HepG2 (cell line): ENCODE results near the gene SBNO2. TPM values are rescaled to one million over a fixed set of nuclear protein-coding genes. Genes with fewer than 3 reads are reported as not detected.
A peak's percentile ranks its signal among the peaks of the same experiment; 100 is the strongest.

Experiments used
- FOXK1 ChIP-seq: sonication (generic); formaldehyde crosslinking; IDR thresholded peaks from 2 replicates; pipeline ENCODE4 v1.4.0; 2020; ENCODE audit warnings: low read depth, missing genetic modification reagents, borderline replicate concordance
- HNRNPL ChIP-seq: fragments of 200-400 bp; formaldehyde crosslinking; IDR thresholded peaks from 2 replicates; pipeline ENCODE4 v1.6.1; 2017; ENCODE audit warnings: mild to moderate bottlenecking, low read depth, low read length
- SAP130 ChIP-seq: IDR thresholded peaks from 2 replicates; pipeline ENCODE4 v1.6.1; 2016; ENCODE audit warnings: low read depth
- ZNF17 ChIP-seq: sonication (generic); formaldehyde crosslinking; IDR thresholded peaks from 2 replicates; pipeline ENCODE4 v1.5.0; 2020; ENCODE audit warnings: mild to moderate bottlenecking, missing genetic modification reagents
- ZNF687 ChIP-seq: sonication (generic); formaldehyde crosslinking; IDR thresholded peaks from 2 replicates; pipeline ENCODE4 v1.5.1; 2020; ENCODE audit warnings: mild to moderate bottlenecking, missing genetic modification reagents, moderate library complexity
- polyA plus RNA-seq, 8 experiments: library from polyadenylated mRNA; depleted of rRNA in 3 of 8; stranded (reverse) in 7 of 8; unstranded in 1 of 8; fragments of >200 nt; fragmentation: Illumina TruSeq in 4 of 8; extraction: Trizol in 4 of 8; gene quantifications; 2 replicates each; pipeline versions ENCODE4 v1.2.1 to v1.2.3, GENCODE V29; 2011 to 2016; ENCODE audit warnings: low read depth in 4 of 8, missing spikeins in 1 of 8, mixed read lengths in 1 of 8; ENCODE audit not compliant: insufficient read depth in 1 of 8
- total RNA-seq, 5 experiments: library from RNA; depleted of rRNA; stranded (reverse); fragments of >200 nt; fragmentation: Illumina TruSeq; extraction: Trizol; gene quantifications; 2 replicates each; pipeline ENCODE4 v1.2.3, GENCODE V29; 2016; ENCODE audit warnings: low read depth in 1 of 5
- TF ChIP-seq, protein P1 (sequence below): sonication (generic); formaldehyde crosslinking; IDR thresholded peaks from 2 replicates; pipeline ENCODE4 v1.4.0; 2020; ENCODE audit warnings: low read depth, missing genetic modification reagents

Gene SBNO2
- total and polyA plus RNA-seq, 2 of the 13 experiments (the other 11 are each of a cell fraction or from before 2014, with no cell fraction given) = 8.6 to 10.4 TPM

DNA sequence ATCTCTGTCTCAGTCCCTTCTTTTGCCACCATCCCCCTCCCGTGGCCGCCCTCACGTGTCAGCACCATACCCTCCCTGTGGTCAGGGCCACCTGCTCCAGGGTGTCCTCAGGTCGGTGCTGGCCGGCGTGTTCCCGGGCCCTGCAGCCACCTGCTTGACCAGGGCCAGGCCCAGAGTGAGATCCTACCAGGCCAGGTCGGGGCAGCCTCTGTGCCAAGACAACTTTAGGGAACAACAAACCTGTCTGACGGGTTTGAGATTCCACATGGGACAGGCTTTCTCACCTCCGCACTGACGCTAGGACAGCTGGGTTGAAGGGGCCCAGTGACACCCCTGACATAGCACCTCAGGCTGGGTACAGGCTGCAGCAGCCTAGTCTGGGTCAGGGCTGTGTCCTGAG, 7.5 kb upstream of the SBNO2 start (continued):
- TF ChIP-seq ZNF687 (CRISPR knock-in tag) (peak; percentile 46), ZNF17 (no peak), HNRNPL (0 out of 2 replicates have a peak, but pooled peaks have one; percentile 48), SAP130 (CRISPR knock-in tag) (no peak), FOXK1 (CRISPR knock-in tag) (no peak)
- TF ChIP-seq, protein P1, sequence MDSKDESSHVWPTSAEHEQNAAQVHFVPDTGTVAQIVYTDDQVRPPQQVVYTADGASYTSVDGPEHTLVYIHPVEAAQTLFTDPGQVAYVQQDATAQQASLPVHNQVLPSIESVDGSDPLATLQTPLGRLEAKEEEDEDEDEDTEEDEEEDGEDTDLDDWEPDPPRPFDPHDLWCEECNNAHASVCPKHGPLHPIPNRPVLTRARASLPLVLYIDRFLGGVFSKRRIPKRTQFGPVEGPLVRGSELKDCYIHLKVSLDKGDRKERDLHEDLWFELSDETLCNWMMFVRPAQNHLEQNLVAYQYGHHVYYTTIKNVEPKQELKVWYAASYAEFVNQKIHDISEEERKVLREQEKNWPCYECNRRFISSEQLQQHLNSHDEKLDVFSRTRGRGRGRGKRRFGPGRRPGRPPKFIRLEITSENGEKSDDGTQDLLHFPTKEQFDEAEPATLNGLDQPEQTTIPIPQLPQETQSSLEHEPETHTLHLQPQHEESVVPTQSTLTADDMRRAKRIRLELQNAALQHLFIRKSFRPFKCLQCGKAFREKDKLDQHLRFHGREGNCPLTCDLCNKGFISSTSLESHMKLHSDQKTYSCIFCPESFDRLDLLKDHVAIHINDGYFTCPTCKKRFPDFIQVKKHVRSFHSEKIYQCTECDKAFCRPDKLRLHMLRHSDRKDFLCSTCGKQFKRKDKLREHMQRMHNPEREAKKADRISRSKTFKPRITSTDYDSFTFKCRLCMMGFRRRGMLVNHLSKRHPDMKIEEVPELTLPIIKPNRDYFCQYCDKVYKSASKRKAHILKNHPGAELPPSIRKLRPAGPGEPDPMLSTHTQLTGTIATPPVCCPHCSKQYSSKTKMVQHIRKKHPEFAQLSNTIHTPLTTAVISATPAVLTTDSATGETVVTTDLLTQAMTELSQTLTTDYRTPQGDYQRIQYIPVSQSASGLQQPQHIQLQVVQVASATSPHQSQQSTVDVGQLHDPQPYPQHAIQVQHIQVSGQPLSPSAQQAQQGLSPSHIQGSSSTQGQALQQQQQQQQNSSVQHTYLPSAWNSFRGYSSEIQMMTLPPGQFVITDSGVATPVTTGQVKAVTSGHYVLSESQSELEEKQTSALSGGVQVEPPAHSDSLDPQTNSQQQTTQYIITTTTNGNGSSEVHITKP (CRISPR knock-in tag) = no peak
